ENCODE data around the gene TSPOAP1.

- TF ChIP-seq CTCF (IDR thresholded peaks at IDR 0.05) (no peak), POLR2A (IDR thresholded peaks at IDR 0.05) (no peak), EP300 (IDR thresholded peaks at IDR 0.05) (no peak)
Measured at GRCh38 chr17:58309918-58310259, 18.7 kb downstream of the TSPOAP1 start.

All from tibial nerve (tissue), 4 donors.